Immature natural killer cell (primary cell): Measurements from ENCODE around the gene ARL13A. TPM values are rescaled to one million over a fixed set of nuclear protein-coding genes. Genes with fewer than 3 reads are reported as not detected.

Source experiments
- DNase-seq, 3 donors: peaks; one replicate each; pipeline ENCODE4 v3.0.0; 2022; ENCODE audit warnings: mixed read lengths in 1 of 3
- H3K27ac Mint-ChIP-seq, 6 donors: one replicate each; pipeline ENCODE4 v1.8.0; 2020; ENCODE audit warnings: mixed read lengths in 6 of 6, mild to moderate bottlenecking in 5 of 6, inconsistent platforms in 4 of 6, moderate library complexity in 3 of 6
- H3K27me3 Mint-ChIP-seq, 3 donors: one replicate each; pipeline ENCODE4 v1.8.0; 2020 to 2021; ENCODE audit warnings: low read depth in 3 of 3, mild to moderate bottlenecking in 3 of 3, mixed read lengths in 3 of 3, moderate library complexity in 3 of 3, inconsistent platforms in 1 of 3
- H3K36me3 Mint-ChIP-seq, 3 donors: one replicate each; pipeline ENCODE4 v1.8.0; 2020; ENCODE audit warnings: mixed read lengths in 3 of 3, inconsistent platforms in 2 of 3, mild to moderate bottlenecking in 2 of 3
- H3K4me1 Mint-ChIP-seq, 2 donors: one replicate each; pipeline ENCODE4 v1.8.0; 2020; ENCODE audit warnings: inconsistent platforms in 2 of 2, mild to moderate bottlenecking in 2 of 2, mixed read lengths in 2 of 2, moderate library complexity in 1 of 2
- H3K4me3 Mint-ChIP-seq, 5 donors: one replicate each; pipeline ENCODE4 v1.8.0; 2020; ENCODE audit warnings: mild to moderate bottlenecking in 5 of 5, mixed read lengths in 5 of 5, inconsistent platforms in 3 of 5, moderate library complexity in 3 of 5
- H3K9me3 Mint-ChIP-seq, 6 donors: one replicate each; pipeline ENCODE4 v1.8.0; 2020; ENCODE audit warnings: mild to moderate bottlenecking in 6 of 6, mixed read lengths in 6 of 6, inconsistent platforms in 4 of 6, moderate library complexity in 3 of 6
- polyA plus RNA-seq, 3 donors: library from polyadenylated mRNA; unstranded; fragments of 300-500 nt; fragmentation: Illumina TruSeq; gene quantifications; one replicate each; pipeline ENCODE4 v1.2.3, GENCODE V29; 2021

Gene ARL13A
- polyA plus RNA-seq, result not detected

DNA sequence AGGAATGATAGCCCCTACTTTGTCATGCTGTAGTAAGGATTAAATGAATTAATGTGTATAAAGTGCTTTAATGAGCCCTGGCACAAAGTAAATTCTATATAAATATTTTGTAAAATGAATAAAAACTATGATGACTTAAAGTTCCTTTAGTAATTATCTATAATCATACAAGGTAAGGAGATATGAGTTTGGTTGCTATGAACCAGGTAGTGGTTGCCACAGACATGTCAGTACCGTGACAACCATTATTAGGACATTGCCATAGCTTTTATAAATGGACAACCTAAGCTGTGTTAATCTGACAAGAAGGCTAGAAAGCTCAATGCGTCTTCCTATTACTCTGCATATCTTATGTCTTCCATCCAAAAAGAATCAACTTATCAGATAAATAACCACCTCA is at the start of gene ARL13A:
Gene ARL13A (plus strand): TSS at position 301 of the 400 bp plus-strand sequence. CDS start 3,982 bp downstream, outside the sequence.
- peaks cover 0 to 3% (median 0%) of the 10 kb centered on the region in 3 donors for H3K27me3 Mint-ChIP-seq
- no peaks in the 10 kb centered on the region for H3K9me3 Mint-ChIP-seq
- H3K36me3 Mint-ChIP-seq, result peaks cover 0 to 3% (median 0%) of the 10 kb centered on the region in 3 donors
- DNase-seq, result no peak
- no peak within 1 kb of the TSS for H3K4me3 Mint-ChIP-seq
- H3K27ac Mint-ChIP-seq, result no peak within 1 kb of the TSS
- H3K4me1 Mint-ChIP-seq, result no peaks in the 10 kb centered on the region

DNA sequence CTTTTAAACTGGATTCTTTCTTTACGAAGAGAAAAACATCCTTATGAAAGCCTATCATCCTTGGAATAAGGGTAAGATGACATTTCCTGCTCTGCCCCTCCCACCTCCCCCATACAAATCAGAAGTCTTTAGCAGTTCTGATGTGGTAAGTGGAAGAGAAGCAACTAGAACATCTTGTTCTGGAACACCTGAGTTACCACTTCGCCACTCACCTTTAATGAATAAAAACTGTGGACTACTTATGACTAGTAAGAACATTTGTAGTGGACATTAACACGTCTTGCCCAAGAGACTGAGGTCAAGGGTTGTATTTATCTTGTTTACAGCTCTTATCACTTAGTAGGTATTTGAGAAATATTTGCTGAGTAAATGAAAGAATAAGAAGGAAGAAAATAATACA is 45.1 kb upstream of the ARL13A start:
- no peaks in the 10 kb centered on the region for H3K36me3 Mint-ChIP-seq
- no peak overlapping the region for H3K4me3 Mint-ChIP-seq
- peaks cover 0 to 5% (median 1%) of the 10 kb centered on the region in 3 donors for H3K27me3 Mint-ChIP-seq
- H3K27ac Mint-ChIP-seq, result no peak overlapping the region
- DNase-seq, result no peak
- peaks cover 4 to 6% of the 10 kb centered on the region in 2 donors for H3K4me1 Mint-ChIP-seq
- peaks cover 0 to 3% (median 0%) of the 10 kb centered on the region in 6 donors for H3K9me3 Mint-ChIP-seq

DNA sequence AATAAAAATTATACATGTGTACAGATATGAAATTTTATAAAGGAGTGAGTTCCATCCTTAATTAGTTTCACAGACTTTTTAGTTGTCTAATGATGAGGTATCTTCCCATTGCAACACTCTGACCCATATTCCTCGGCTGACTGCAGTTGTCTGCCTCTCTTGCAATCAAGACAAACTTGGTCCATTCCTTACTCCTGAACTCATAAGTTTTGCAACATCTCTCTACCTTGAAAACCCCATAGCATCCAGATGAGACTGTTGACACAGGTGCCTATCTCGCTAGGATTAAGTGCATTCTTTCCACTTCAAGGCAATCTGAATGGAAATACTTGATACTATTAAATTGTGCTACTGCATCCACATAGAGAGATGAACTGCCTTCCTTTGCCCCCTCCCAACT is 43.1 kb upstream of the ARL13A start:
- no peak for DNase-seq
- Mint-ChIP-seq H3K36me3 (peaks cover 0 to 3% (median 0%) of the 10 kb centered on the region in 3 donors), H3K27me3 (peaks cover 0 to 17% (median 7%) of the 10 kb centered on the region in 3 donors), H3K4me3 (no peak overlapping the region), H3K9me3 (peaks cover 0 to 3% (median 0%) of the 10 kb centered on the region in 6 donors), H3K4me1 (peaks cover 9 to 11% of the 10 kb centered on the region in 2 donors), H3K27ac (no peak overlapping the region)

DNA sequence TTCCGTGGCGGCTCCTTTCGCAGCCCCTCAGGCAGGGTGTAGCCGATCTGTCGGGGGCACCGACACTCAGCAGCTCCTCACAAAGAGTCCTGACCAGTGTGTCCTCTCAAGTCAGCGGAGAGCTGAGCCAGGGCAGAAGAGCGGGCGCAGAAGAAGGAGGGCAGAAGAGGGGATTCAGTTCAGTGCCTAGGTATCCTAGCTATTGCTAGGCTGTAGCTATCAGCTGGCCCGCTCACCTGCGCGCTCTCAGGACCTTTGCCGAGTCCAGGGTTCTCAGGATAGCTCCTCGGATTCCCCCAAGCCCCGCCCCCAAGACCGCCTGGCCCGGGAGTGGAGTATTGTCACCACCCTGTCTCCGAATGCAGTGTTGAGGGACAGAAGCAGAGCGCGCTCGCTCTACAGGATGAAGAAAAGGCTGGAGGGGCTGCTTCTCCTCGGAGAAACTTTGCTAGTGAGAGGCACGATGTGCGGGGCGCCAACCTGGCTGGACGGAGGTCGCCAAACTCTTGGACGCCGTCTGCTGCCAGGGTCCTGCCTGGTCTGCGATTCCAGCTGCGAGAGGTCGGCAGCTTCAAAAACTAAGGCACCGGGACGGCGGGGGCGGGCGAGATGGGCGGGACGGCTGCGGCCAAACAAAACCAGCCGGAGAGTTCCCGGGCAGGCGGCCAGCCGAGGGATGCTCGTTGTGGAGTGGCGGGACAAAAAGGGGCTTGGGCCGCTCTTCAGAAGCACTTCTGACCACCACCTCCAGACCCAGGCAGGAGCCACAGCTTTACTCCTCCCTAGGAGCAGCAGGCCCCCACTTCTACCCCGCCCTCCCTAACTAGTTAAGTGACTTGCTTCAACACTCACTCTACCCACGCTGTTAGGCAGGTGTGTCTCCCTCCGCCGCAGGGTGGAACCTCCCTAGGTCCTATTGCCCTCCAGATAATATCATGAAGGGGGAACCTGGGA is 40.6 kb upstream of the ARL13A start, which contains the start of gene XKRX:
Gene XKRX (minus strand): TSS at position 258 of the 954 bp plus-strand sequence. CDS start 613 bp downstream, outside the sequence.
- Mint-ChIP-seq H3K27ac (no peak within 1 kb of the TSS), H3K9me3 (peaks cover 0 to 3% (median 0%) of the 10 kb centered on the region in 6 donors), H3K36me3 (peaks cover 0 to 9% (median 0%) of the 10 kb centered on the region in 3 donors), H3K27me3 (peaks cover 4 to 22% (median 8%) of the 10 kb centered on the region in 3 donors), H3K4me1 (peaks cover 9 to 11% of the 10 kb centered on the region in 2 donors), H3K4me3 (peak within 1 kb of the TSS; percentile 76 to 84 (median 82))
- no peak for DNase-seq

DNA sequence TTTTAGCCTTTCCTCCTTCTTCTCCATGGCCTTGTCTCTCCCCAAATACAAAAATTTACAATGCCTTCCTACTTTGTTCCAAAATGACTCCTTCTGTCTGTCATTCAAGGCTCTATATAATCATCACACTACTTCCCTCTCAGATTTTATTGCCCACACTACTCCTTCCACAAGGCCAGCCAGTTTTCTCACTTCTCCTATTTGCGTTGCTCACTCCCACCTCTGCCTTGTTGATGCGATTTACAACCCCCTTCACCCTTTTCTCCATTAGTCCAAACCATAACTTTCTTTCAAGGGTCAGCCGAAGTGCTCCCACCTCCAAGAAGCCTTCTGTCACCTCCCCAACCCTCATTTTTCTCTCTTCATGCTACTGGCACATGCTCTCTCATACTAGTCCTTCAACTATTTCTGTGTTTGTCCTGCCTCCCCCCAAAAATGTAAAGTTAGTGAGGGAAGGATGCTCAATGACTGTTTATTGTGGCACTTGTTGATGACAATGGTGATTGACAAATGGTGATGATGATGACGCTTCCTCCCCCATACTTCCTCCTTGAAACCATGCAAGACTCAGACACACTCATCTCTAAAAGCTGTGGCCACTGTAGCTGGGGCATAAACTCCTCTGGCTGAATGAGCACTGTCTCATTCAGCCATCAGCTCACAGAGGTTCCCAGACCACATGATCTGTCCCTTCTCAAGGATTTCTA is 38.1 kb upstream of the ARL13A start:
- peaks cover 9 to 11% of the 10 kb centered on the region in 2 donors for H3K4me1 Mint-ChIP-seq
- H3K27me3 Mint-ChIP-seq, result peaks cover 6 to 22% (median 8%) of the 10 kb centered on the region in 3 donors
- H3K27ac Mint-ChIP-seq, result no peak overlapping the region
- no peak overlapping the region for H3K4me3 Mint-ChIP-seq
- peaks cover 0 to 9% (median 0%) of the 10 kb centered on the region in 3 donors for H3K36me3 Mint-ChIP-seq
- H3K9me3 Mint-ChIP-seq, result peaks cover 0 to 3% (median 0%) of the 10 kb centered on the region in 6 donors
- no peak for DNase-seq

DNA sequence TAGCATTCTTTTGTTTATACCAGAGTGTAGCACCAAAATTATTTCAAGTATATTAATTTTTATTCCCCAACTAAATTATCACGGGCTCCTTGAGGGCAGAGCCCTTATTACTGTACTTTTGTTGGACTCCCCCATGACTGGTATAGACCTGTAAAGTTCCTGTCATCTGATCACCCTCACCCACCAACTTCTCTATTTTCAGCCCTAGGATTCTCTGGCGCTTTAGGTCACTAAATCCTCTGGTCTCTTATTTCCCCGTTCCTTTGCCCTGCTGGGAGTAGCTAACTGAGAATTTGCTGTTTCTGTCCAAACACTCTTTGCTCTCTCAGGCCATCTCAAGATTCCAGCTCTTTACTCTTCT is 37.6 kb upstream of the ARL13A start:
- H3K36me3 Mint-ChIP-seq, result peaks cover 0 to 9% (median 0%) of the 10 kb centered on the region in 3 donors
- no peak overlapping the region for H3K27ac Mint-ChIP-seq
- peak overlapping the region in 1 of 5 donors; percentile 21 for H3K4me3 Mint-ChIP-seq

DNA sequence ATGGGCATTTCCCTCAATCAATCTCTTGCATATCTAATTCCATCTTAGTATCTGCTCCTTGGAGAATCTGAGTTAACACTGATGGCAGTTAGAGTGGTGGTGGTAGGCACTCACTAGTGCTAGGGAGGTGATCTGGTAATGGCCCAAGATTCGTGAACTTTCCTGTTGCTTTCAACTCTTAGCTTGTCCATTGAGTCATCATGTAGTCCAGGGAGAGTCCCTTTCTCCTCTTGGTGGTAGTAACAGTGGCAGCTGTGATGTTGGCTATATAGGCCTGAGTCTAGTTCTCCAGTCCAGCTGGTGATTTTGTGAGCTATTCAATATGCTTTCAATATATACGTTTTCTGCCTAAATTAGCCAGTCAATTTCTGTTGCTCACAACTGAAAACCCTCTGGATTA is 33.7 kb upstream of the ARL13A start:
- Mint-ChIP-seq H3K27me3 (peaks cover 2 to 9% (median 6%) of the 10 kb centered on the region in 3 donors), H3K9me3 (no peaks in the 10 kb centered on the region), H3K4me1 (no peaks in the 10 kb centered on the region), H3K27ac (no peak overlapping the region), H3K4me3 (no peak overlapping the region), H3K36me3 (peaks cover 0 to 9% (median 0%) of the 10 kb centered on the region in 3 donors)
- no peak for DNase-seq

More for the DNA sequence above, 37.6 kb upstream of the ARL13A start:
- no peak for DNase-seq
- peaks cover 9 to 11% of the 10 kb centered on the region in 2 donors for H3K4me1 Mint-ChIP-seq
- H3K9me3 Mint-ChIP-seq, result no peaks in the 10 kb centered on the region
- H3K27me3 Mint-ChIP-seq, result peaks cover 6 to 22% (median 8%) of the 10 kb centered on the region in 3 donors

DNA sequence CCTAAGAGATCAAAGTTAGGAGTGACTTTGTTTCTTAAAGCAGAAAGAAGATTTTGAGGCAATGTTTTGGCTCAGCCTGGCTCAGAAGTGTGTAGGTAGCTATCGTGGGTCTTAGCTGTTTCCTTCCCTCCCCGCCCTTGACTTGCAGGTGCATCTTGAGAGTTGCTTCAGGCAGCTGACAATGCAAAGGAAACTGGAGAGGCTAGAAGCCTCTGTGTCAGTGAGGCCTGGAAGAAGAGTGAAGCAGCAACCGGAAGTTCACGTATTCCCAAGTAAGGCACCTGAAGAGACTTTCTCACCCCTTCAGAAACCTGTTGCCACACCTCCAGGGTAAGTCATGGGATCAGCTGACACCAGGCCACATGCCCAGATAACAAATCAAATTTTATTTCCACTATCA is 30.2 kb upstream of the ARL13A start:
- H3K4me1 Mint-ChIP-seq, result no peaks in the 10 kb centered on the region
- peaks cover 0 to 3% (median 3%) of the 10 kb centered on the region in 3 donors for H3K27me3 Mint-ChIP-seq
- H3K9me3 Mint-ChIP-seq, result no peaks in the 10 kb centered on the region
- DNase-seq, result no peak
- H3K36me3 Mint-ChIP-seq, result no peaks in the 10 kb centered on the region
- no peak overlapping the region for H3K27ac Mint-ChIP-seq
- no peak overlapping the region for H3K4me3 Mint-ChIP-seq

DNA sequence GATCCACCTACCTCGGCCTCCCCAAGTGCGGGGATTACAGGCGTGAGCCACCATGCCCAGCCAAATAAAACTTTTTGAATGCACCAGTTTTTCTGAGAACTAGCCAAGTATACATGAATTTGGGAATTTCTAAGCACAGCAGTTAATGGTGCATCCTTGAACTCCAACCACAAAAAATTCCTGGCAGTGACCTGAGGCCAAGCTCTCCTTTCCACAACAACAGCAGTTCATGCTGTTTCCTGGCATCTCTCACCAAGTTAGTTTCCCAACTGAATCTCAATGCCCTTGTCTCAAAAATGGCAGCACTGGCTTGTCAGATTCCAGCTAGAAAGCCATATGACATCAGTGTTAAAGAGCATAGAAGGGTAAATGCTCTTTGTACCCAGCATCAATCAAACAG is 24.9 kb upstream of the ARL13A start:
- Mint-ChIP-seq H3K4me1 (no peaks in the 10 kb centered on the region), H3K27me3 (peaks cover 0 to 5% (median 0%) of the 10 kb centered on the region in 3 donors), H3K36me3 (peaks cover 0 to 3% (median 0%) of the 10 kb centered on the region in 3 donors), H3K9me3 (no peaks in the 10 kb centered on the region), H3K4me3 (no peak overlapping the region), H3K27ac (no peak overlapping the region)
- no peak for DNase-seq

DNA sequence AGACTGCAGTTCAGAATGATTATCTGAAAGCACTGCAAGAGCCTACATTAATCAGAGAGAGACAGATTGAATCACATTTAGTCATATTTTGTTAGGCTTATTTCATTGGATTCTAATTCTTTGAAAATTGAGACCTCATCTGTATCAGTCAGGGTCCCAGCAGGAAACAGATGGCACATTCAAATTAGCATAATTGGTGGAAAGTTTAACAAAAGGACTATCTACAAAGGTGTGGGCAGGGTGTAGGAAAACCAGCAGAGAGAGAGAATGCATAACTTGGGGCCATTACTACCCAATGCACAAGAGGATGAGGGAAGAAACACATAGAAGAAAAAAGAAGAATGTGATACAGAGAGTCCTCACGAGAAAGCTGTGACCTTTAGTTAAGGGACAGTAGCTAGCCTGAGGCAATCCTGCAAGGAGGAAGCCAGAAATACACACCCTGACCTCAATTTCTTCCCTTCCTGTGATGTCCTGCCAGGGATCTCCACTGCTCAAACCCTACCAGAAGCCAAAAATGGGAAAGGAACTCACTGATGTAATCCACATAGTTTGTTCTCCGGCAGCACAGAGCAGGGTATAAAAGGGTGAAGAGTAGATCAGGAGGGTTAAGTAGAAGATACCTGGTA is 23.1 kb upstream of the ARL13A start:
- Mint-ChIP-seq H3K4me1 (no peaks in the 10 kb centered on the region), H3K27ac (no peak overlapping the region), H3K36me3 (peaks cover 0 to 3% (median 0%) of the 10 kb centered on the region in 3 donors), H3K4me3 (no peak overlapping the region), H3K9me3 (no peaks in the 10 kb centered on the region), H3K27me3 (peaks cover 0 to 5% (median 0%) of the 10 kb centered on the region in 3 donors)
- no peak for DNase-seq

DNA sequence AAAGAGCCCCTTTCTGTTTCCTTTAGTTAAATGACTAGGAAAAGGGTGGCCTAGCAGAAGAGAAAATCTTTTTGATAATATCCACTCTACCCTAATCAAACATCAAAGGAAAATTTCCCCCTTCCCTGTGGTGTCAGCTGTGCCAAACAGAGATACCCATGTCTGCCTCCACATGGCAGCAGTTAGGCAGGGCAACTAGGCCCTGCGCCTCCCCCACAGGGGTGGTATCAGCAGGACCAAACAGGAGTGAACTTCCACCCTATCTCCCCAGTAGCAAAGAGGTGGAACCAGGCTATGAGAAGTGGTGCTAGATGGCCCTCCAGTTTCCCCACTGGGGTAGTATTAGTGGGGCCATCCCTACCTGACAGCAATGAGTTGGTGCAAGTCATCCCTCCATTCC is 21.0 kb upstream of the ARL13A start:
- Mint-ChIP-seq H3K36me3 (peaks cover 0 to 7% (median 0%) of the 10 kb centered on the region in 3 donors), H3K9me3 (no peaks in the 10 kb centered on the region), H3K4me1 (no peaks in the 10 kb centered on the region), H3K27me3 (peaks cover 0 to 8% (median 0%) of the 10 kb centered on the region in 3 donors), H3K27ac (no peak overlapping the region), H3K4me3 (no peak overlapping the region)
- no peak for DNase-seq

DNA sequence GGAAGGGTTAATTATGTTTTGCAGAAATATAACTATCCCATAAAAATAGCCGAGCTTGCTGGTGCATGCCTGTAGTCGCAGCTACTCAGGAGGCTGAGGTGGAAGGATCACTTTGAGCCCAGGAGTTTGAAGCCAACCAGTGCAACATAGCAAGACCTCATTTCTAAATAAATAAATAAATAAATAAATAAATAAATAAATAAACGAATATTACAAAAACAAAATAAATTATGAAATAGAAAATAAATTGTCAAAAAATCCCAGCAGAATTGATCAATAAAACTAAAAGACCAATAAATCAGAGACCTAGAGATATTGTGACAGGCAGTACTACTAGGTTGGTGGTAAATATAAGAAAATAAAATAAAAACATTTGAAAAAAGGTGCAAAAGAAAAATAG is 6.7 kb upstream of the ARL13A start:
- H3K4me1 Mint-ChIP-seq, result no peaks in the 10 kb centered on the region
- peaks cover 0 to 3% (median 2%) of the 10 kb centered on the region in 3 donors for H3K27me3 Mint-ChIP-seq
- DNase-seq, result no peak
- H3K9me3 Mint-ChIP-seq, result no peaks in the 10 kb centered on the region
- no peak overlapping the region for H3K4me3 Mint-ChIP-seq
- no peaks in the 10 kb centered on the region for H3K36me3 Mint-ChIP-seq
- no peak overlapping the region for H3K27ac Mint-ChIP-seq

DNA sequence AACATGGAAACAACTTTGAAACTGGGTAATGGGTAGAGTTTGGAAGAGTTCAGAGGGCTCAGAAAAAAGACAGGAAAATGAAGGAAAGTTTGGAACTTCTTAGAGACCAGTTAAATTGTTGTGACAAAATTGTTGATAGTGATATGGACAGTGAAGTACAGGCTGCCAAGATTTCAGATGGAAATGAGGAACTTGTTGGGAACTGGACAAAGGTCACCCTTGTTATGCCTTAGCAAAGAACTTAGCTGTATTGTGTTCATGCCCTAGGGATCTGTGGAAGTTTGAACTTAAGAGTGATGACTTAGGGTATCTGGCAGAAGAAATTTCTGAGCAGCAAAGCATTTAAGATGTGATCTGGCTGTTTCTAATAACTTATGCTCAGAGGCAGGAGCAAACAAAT is 5.1 kb upstream of the ARL13A start:
- Mint-ChIP-seq H3K27ac (no peak overlapping the region), H3K9me3 (no peaks in the 10 kb centered on the region), H3K4me1 (no peaks in the 10 kb centered on the region), H3K27me3 (peaks cover 0 to 3% (median 2%) of the 10 kb centered on the region in 3 donors), H3K4me3 (no peak overlapping the region), H3K36me3 (no peaks in the 10 kb centered on the region)
- no peak for DNase-seq
